T-cell (primary cell): ENCODE results near the gene SNRPA. TPM values are rescaled to one million over a fixed set of nuclear protein-coding genes. Genes with fewer than 3 reads are reported as not detected.

Source experiments
- ATAC-seq, 4 experiments: fragments of 200-7000 bp in 3 of 4; fragments of 150-1000 bp in 1 of 4; cut with Tn5 transposase; replicated peaks in 1 of 4; 1 replicate in 3 of 4; 2 replicates in 1 of 4; pipeline ENCODE4 v1.10.0; 2021; ENCODE audit warnings: moderate library complexity in 3 of 4, mild to moderate bottlenecking in 2 of 4, moderate number of reproducible peaks in 1 of 4
- CTCF ChIA-PET, 2 donors: fragments of 300-600 bp; sonication (Branson Sonifier 250); formaldehyde crosslinking; loops; one replicate each; lab custom pipeline; 2022; ENCODE audit warnings: antibody characterized with exemption in 2 of 2; lab: Charles Lee
- POLR2A ChIA-PET, 2 donors: fragments of 300-600 bp; sonication (Branson Sonifier 250); formaldehyde crosslinking; loops; one replicate each; lab custom pipeline; 2022; ENCODE audit warnings: antibody characterized with exemption in 2 of 2; lab: Charles Lee
- DNase-seq, 35 experiments: peaks; one replicate each; pipeline versions ENCODE4 v3.0.0 to v3.0.0-alpha.2; 2013 to 2023
- H3K27ac ChIP-seq: one replicate; pipeline ENCODE4 v1.5.1; 2013; ENCODE audit warnings: low read length
- H3K27me3 ChIP-seq, 2 experiments: replicated peaks in 1 of 2; 1 replicate in 1 of 2; 2 replicates in 1 of 2; pipeline versions ENCODE4 v1.6.1 to v1.7.0; 2013; ENCODE audit warnings: low read length in 1 of 2, mixed read lengths in 1 of 2; ENCODE audit not compliant: control insufficient read depth in 2 of 2, insufficient read depth in 2 of 2; ENCODE audit errors: extremely low read depth in 1 of 2
- H3K36me3 ChIP-seq, 2 donors: 1 replicate in 1 of 2; 2 replicates in 1 of 2; pipeline versions ENCODE4 v1.6.1 to v1.7.0; 2013; ENCODE audit warnings: low read length in 1 of 2; ENCODE audit not compliant: control insufficient read depth in 2 of 2, insufficient read depth in 1 of 2; ENCODE audit errors: extremely low read depth in 1 of 2
- H3K4me1 ChIP-seq, 2 experiments: 1 replicate in 1 of 2; 2 replicates in 1 of 2; pipeline versions ENCODE4 v1.6.1 to v1.7.0; 2013; ENCODE audit warnings: low read length in 2 of 2, mixed read lengths in 1 of 2; ENCODE audit not compliant: insufficient read depth in 2 of 2, control insufficient read depth in 1 of 2; ENCODE audit errors: extremely low read depth in 1 of 2
- H3K4me3 ChIP-seq, 2 donors: 1 replicate in 1 of 2; 2 replicates in 1 of 2; pipeline versions ENCODE4 v1.5.1 to v1.7.0; 2013; ENCODE audit warnings: mild to moderate bottlenecking in 2 of 2, low read length in 1 of 2, moderate library complexity in 1 of 2; ENCODE audit not compliant: control insufficient read depth in 1 of 2; ENCODE audit errors: extremely low read depth in 1 of 2
- H3K9me3 ChIP-seq: 2 replicates; pipeline ENCODE4 v1.7.0; 2013
- H3K27ac Mint-ChIP-seq, 2 donors: one replicate each; pipeline ENCODE4 v1.8.0; 2020 to 2021; ENCODE audit warnings: mild to moderate bottlenecking in 2 of 2, mixed read lengths in 2 of 2
- H3K27me3 Mint-ChIP-seq, 2 donors: one replicate each; pipeline ENCODE4 v1.8.0; 2021 to 2022; ENCODE audit warnings: mixed read lengths in 2 of 2
- H3K36me3 Mint-ChIP-seq: one replicate; pipeline ENCODE4 v1.8.0; 2021; ENCODE audit warnings: mixed read lengths
- H3K4me1 Mint-ChIP-seq, 3 donors: one replicate each; pipeline ENCODE4 v1.8.0; 2020 to 2022; ENCODE audit warnings: mixed read lengths in 3 of 3, mild to moderate bottlenecking in 1 of 3
- H3K4me3 Mint-ChIP-seq, 3 donors: one replicate each; pipeline ENCODE4 v1.8.0; 2020 to 2022; ENCODE audit warnings: mild to moderate bottlenecking in 3 of 3, mixed read lengths in 3 of 3, moderate library complexity in 3 of 3
- H3K9me3 Mint-ChIP-seq, 3 donors: one replicate each; pipeline ENCODE4 v1.8.0; 2020 to 2022; ENCODE audit warnings: mixed read lengths in 3 of 3
- WGBS: methylation state at CpG from one replicate; pipeline ENCODE4 v1.1.5; 2013; ENCODE audit warnings: missing lambda C conversion rate; ENCODE audit not compliant: insufficient coverage; 5-methylcytosine and 5-hydroxymethylcytosine counted together
- total RNA-seq, 35 experiments: library from RNA in 6 of 35; stranded (reverse) in 6 of 35; fragments of 120-200 nt in 1 of 35; gene quantifications; one replicate each; pipeline versions ENCODE4 v1.2.1 to v1.2.4 and lab custom pipeline; 2013 to 2026

SNRPA gene
- total RNA-seq, 5 donors from 2014 or later (not counting 1 experiment from before 2014, with no cell fraction given): 65.2 to 101 (median 79.1) TPM

- H3K4me3 ChIP-seq: peak overlapping the region; percentile 22 to 64
These were observed 53.1 kb downstream of the SNRPA start for GRCh38 chr19:40803857-40804782.

GRCh38 chr19:40804783-40805242, 53.8 kb downstream of the SNRPA start:
- ATAC-seq: peak in 1 of 4 experiments; percentile 3
- Mint-ChIP-seq H3K4me1 (peaks cover 87 to 97% (median 96%) of the 10 kb centered on the region in 3 donors), H3K4me3 (peak overlapping the region; percentile 58 to 93 (median 81)), H3K27ac (peak overlapping the region; percentile 96 to 99), H3K9me3 (no peaks in the 10 kb centered on the region), H3K27me3 (no peaks in the 10 kb centered on the region), H3K36me3 (peaks cover 27% of the 10 kb centered on the region)
- peaks cover 72 to 100% of the 10 kb centered on the region in 2 experiments for H3K4me1 ChIP-seq
- H3K27ac ChIP-seq: peak overlapping the region; percentile 85
- POLR2A ChIA-PET: interaction anchor here (0.5 to 2.0 kb wide), 3 partner anchors 26 to 1611 kb away, joined by 3 to 4 read pairs (median 4); partner anchors contain the start of gene RAB4B (in 1 of the 2)
- no peaks in the 10 kb centered on the region for H3K9me3 ChIP-seq
- peak in 2 of 35 experiments; percentile 36 to 39 for DNase-seq
- peak overlapping the region in 1 of 2 donors; percentile 1 for H3K4me3 ChIP-seq
- 43% methylated on average over 7 of the region's 7 CpGs for WGBS
- CTCF ChIA-PET: interaction anchor here in 1 of 2 donors (0.6 kb wide), 1 partner anchor 593 kb away, joined by 3 read pairs; no protein-coding TSS in a partner anchor
- H3K36me3 ChIP-seq: peaks cover 11 to 66% of the 10 kb centered on the region in 2 donors
- no peaks in the 10 kb centered on the region for H3K27me3 ChIP-seq

More at GRCh38 chr19:40803857-40804782, 53.1 kb downstream of the SNRPA start:
- peak overlapping the region; percentile 85 for H3K27ac ChIP-seq
- H3K27me3 ChIP-seq: no peaks in the 10 kb centered on the region
- Mint-ChIP-seq H3K36me3 (peaks cover 28% of the 10 kb centered on the region), H3K27ac (peak overlapping the region; percentile 96 to 99), H3K4me1 (peaks cover 86 to 93% (median 92%) of the 10 kb centered on the region in 3 donors), H3K27me3 (no peaks in the 10 kb centered on the region), H3K4me3 (peak overlapping the region; percentile 81 to 93 (median 88)), H3K9me3 (no peaks in the 10 kb centered on the region)
- WGBS: 50% methylated on average over 3 of the region's 6 CpGs
- POLR2A ChIA-PET: interaction anchor here in 1 of 2 donors (0.5 to 0.6 kb wide), 2 partner anchors 538 to 1611 kb away, joined by 3 to 4 read pairs; no protein-coding TSS in a partner anchor
- H3K4me1 ChIP-seq: peaks cover 72 to 94% of the 10 kb centered on the region in 2 experiments
- ATAC-seq (peak; percentile 59 to 69 (median 68)), DNase-seq (peak; percentile 53 to 86 (median 72))
- peaks cover 11 to 59% of the 10 kb centered on the region in 2 donors for H3K36me3 ChIP-seq
- no peaks in the 10 kb centered on the region for H3K9me3 ChIP-seq
- CTCF ChIA-PET: interaction anchor here (0.6 to 1.1 kb wide), 2 partner anchors 13 to 54 kb away, joined by 3 read pairs; partner anchors contain the start of gene ACTMAP (in 1 of the 2)

GRCh38 chr19:40805258-40805868, 54.4 kb downstream of the SNRPA start:
- ChIA-PET POLR2A (interaction anchor here in 1 of 2 donors (1.6 to 2.0 kb wide), 2 partner anchors 27 to 28 kb away, joined by 4 to 10 read pairs; partner anchors contain the start of gene RAB4B), CTCF (interaction anchor here in 1 of 2 donors (0.6 to 1.7 kb wide), 2 partner anchors 142 to 593 kb away, joined by 3 to 9 read pairs; no protein-coding TSS in a partner anchor)
- Mint-ChIP-seq H3K36me3 (peaks cover 23% of the 10 kb centered on the region), H3K27me3 (no peaks in the 10 kb centered on the region), H3K4me3 (peak overlapping the region; percentile 58 to 93 (median 81)), H3K9me3 (no peaks in the 10 kb centered on the region), H3K27ac (peak overlapping the region; percentile 96 to 99), H3K4me1 (peaks cover 89 to 97% (median 96%) of the 10 kb centered on the region in 3 donors)
- WGBS: 100% methylated on average over 1 of the region's 2 CpGs
- Histone ChIP-seq H3K27me3 (no peaks in the 10 kb centered on the region), H3K27ac (peak overlapping the region; percentile 85), H3K4me1 (peaks cover 73 to 100% of the 10 kb centered on the region in 2 experiments), H3K4me3 (peak overlapping the region in 1 of 2 donors; percentile 38), H3K9me3 (no peaks in the 10 kb centered on the region), H3K36me3 (peaks cover 11 to 65% of the 10 kb centered on the region in 2 donors)
- ATAC-seq: peak in 3 of 4 experiments; percentile 9 to 17 (median 13)
- DNase-seq: peak in 19 of 35 experiments; percentile 19 to 63 (median 39)

GRCh38 chr19:40806423-40807146, 55.6 kb downstream of the SNRPA start:
- Mint-ChIP-seq H3K27me3 (no peaks in the 10 kb centered on the region), H3K9me3 (no peaks in the 10 kb centered on the region), H3K4me3 (peak overlapping the region; percentile 58 to 93 (median 84)), H3K27ac (peak overlapping the region; percentile 96 to 99), H3K36me3 (peaks cover 19% of the 10 kb centered on the region), H3K4me1 (peaks cover 88 to 96% (median 96%) of the 10 kb centered on the region in 3 donors)
- Histone ChIP-seq H3K27ac (peak overlapping the region; percentile 85), H3K36me3 (peaks cover 11 to 55% of the 10 kb centered on the region in 2 donors), H3K4me1 (peaks cover 64 to 99% of the 10 kb centered on the region in 2 experiments), H3K27me3 (no peaks in the 10 kb centered on the region), H3K9me3 (no peaks in the 10 kb centered on the region), H3K4me3 (peak overlapping the region; percentile 6 to 38)
- ChIA-PET POLR2A (interaction anchor here (0.5 to 2.0 kb wide), 5 partner anchors 13 to 141 kb away, joined by 3 to 10 read pairs (median 4); partner anchors contain the start of gene RAB4B (in 1 of the 2)), CTCF (interaction anchor here (0.5 to 2.1 kb wide), 7 partner anchors 8 to 662 kb away, joined by 4 to 19 read pairs (median 9); partner anchors contain the start of genes ACTMAP (in 1 of the 2), EGLN2 (in 1 of the 2) and RAB4B (in 1 of the 2))
- ATAC-seq (peak; percentile 34 to 62 (median 44)), DNase-seq (peak; percentile 41 to 91 (median 75))
- WGBS: 5% methylated on average over 7 of the region's 26 CpGs
